GM21390 (cell line): ENCODE measurements around the gene KRT80.

Source experiments
- ATAC-seq: cut with Tn5 transposase; IDR thresholded peaks from one replicate; pipeline ENCODE4 v1.9.1; 2021; ENCODE audit not compliant: unreplicated experiment

KRT80 gene

GRCh38 chr12:52211716-52212585, 20.1 kb upstream of the KRT80 start:
- ATAC-seq: no peak

GRCh38 chr12:52210925-52211650, 19.3 kb upstream of the KRT80 start:
- ATAC-seq: no peak

- ATAC-seq: no peak
Observed at GRCh38 chr12:52210186-52210924, 18.5 kb upstream of the KRT80 start.

GRCh38 chr12:52209321-52209720, 17.5 kb upstream of the KRT80 start:
- no peak for ATAC-seq

GRCh38 chr12:52208424-52209165, 16.8 kb upstream of the KRT80 start:
- ATAC-seq: no peak

- no peak for ATAC-seq
Observed at GRCh38 chr12:52207895-52208294, 16.1 kb upstream of the KRT80 start.

- no peak for ATAC-seq
Observed at GRCh38 chr12:52207106-52207505, 15.3 kb upstream of the KRT80 start.

GRCh38 chr12:52206304-52207040, 14.7 kb upstream of the KRT80 start:
- no peak for ATAC-seq

- no peak for ATAC-seq
Observed at GRCh38 chr12:52205612-52206303, 13.9 kb upstream of the KRT80 start.

- no peak for ATAC-seq
Observed at GRCh38 chr12:52204931-52205505, 13.2 kb upstream of the KRT80 start.

- no peak for ATAC-seq
Observed at GRCh38 chr12:52204095-52204930, 12.5 kb upstream of the KRT80 start.

- no peak for ATAC-seq
Observed at GRCh38 chr12:52203079-52203921, 11.5 kb upstream of the KRT80 start.

- no peak for ATAC-seq
Observed at GRCh38 chr12:52202361-52203078, 10.7 kb upstream of the KRT80 start.

- ATAC-seq: no peak
Observed at GRCh38 chr12:52201451-52201839, 9.6 kb upstream of the KRT80 start.

GRCh38 chr12:52200781-52201450, 9.1 kb upstream of the KRT80 start:
- ATAC-seq: no peak

GRCh38 chr12:52200086-52200780, 8.4 kb upstream of the KRT80 start:
- no peak for ATAC-seq
